PC-3 (cell line): Measurements from ENCODE around the gene GALNT4. TPM values are rescaled to one million over a fixed set of nuclear protein-coding genes. Genes with fewer than 3 reads are reported as not detected.

Source experiments
- ATAC-seq: fragments of 200-7000 bp; cut with Tn5 transposase; 2 replicates; pipeline ENCODE4 v1.9.1; 2020; ENCODE audit warnings: mild to moderate bottlenecking, moderate library complexity
- BruUV-seq: library from RNA; stranded (reverse); fragments of 400-500 nt; replicated peaks from 2 replicates; lab custom pipeline; 2021; lab: Mats Ljungman, UMichigan
- CTCF ChIA-PET: fragments of 300-600 bp; sonication (Branson Sonifier 250); formaldehyde crosslinking; loops from one replicate; lab custom pipeline; 2022; ENCODE audit warnings: antibody characterized with exemption; lab: Charles Lee
- POLR2A ChIA-PET: fragments of 300-600 bp; sonication (Branson Sonifier 250); formaldehyde crosslinking; loops from one replicate; lab custom pipeline; 2022; ENCODE audit warnings: antibody characterized with exemption; ENCODE audit not compliant: unreplicated experiment; lab: Charles Lee
- DNase-seq: peaks from one replicate; pipeline ENCODE4 v3.0.0-alpha.2; 2015
- H2AFZ ChIP-seq: fragments of 300-600 bp; sonication (generic); 2 replicates; pipeline ENCODE4 v1.6.0; 2016; ENCODE audit warnings: antibody characterized with exemption, low read length
- H3F3A ChIP-seq: fragments of 300-600 bp; sonication (generic); one replicate; pipeline ENCODE4 v1.6.0; 2017; ENCODE audit warnings: antibody characterized with exemption, low read length, control low read depth, mild to moderate bottlenecking; ENCODE audit not compliant: unreplicated experiment
- H3K27ac ChIP-seq: fragments of 300-600 bp; sonication (generic); 2 replicates; pipeline ENCODE4 v1.5.1; 2016; ENCODE audit warnings: mild to moderate bottlenecking, low read length
- H3K27me3 ChIP-seq: fragments of 300-600 bp; sonication (generic); 2 replicates; pipeline ENCODE4 v1.6.1; 2016; ENCODE audit warnings: low read length, mixed read lengths
- H3K36me3 ChIP-seq: fragments of 300-600 bp; sonication (generic); 2 replicates; pipeline ENCODE4 v1.6.1; 2016; ENCODE audit warnings: low read depth, mixed run types, low read length, mixed read lengths
- H3K4me1 ChIP-seq: fragments of 300-600 bp; sonication (generic); 2 replicates; pipeline ENCODE4 v1.5.1; 2016; ENCODE audit warnings: low read length; ENCODE audit not compliant: insufficient read depth
- H3K4me2 ChIP-seq: fragments of 300-600 bp; sonication (generic); 2 replicates; pipeline ENCODE4 v1.6.0; 2016; ENCODE audit warnings: low read length
- H3K4me3 ChIP-seq: fragments of 300-600 bp; sonication (generic); 2 replicates; pipeline ENCODE4 v1.5.1; 2016; ENCODE audit warnings: mild to moderate bottlenecking, low read length, mixed read lengths
- H3K79me2 ChIP-seq: fragments of 300-600 bp; sonication (generic); 2 replicates; pipeline ENCODE4 v1.6.1; 2017; ENCODE audit warnings: low read length, mixed read lengths
- H3K9ac ChIP-seq: fragments of 300-600 bp; sonication (generic); 2 replicates; pipeline ENCODE4 v1.6.0; 2016; ENCODE audit warnings: mild to moderate bottlenecking, low read length
- H3K9me2 ChIP-seq: fragments of 300-600 bp; sonication (generic); replicated peaks from 2 replicates; pipeline ENCODE4 v1.6.1; 2016; ENCODE audit warnings: mixed run types, low read length, mixed read lengths
- H3K9me3 ChIP-seq: fragments of 300-600 bp; sonication (generic); 2 replicates; pipeline ENCODE4 v1.6.1; 2016; ENCODE audit warnings: low read length, mixed read lengths
- H4K20me1 ChIP-seq: fragments of 300-600 bp; sonication (generic); 2 replicates; pipeline ENCODE4 v1.6.1; 2016; ENCODE audit warnings: low read length, mixed read lengths
- CTCF ChIP-seq: fragments of 300-600 bp; sonication (generic); conservative IDR thresholded peaks from 2 replicates; pipeline ENCODE4 v1.5.1; 2017; ENCODE audit warnings: antibody characterized with exemption, low read depth, mild to moderate bottlenecking, low read length
- EZH2 ChIP-seq: fragments of 300-600 bp; sonication (generic); IDR thresholded peaks from one replicate; pipeline ENCODE4 v1.6.1; 2017; ENCODE audit warnings: antibody characterized with exemption, mild to moderate bottlenecking, low read length; ENCODE audit not compliant: unreplicated experiment
- EZH2phosphoT487 ChIP-seq: fragments of 300-600 bp; sonication (generic); IDR thresholded peaks from 2 replicates; pipeline ENCODE4 v1.6.1; 2018; ENCODE audit warnings: mild to moderate bottlenecking, antibody characterized with exemption, low read length, borderline replicate concordance
- intact Hi-C: fragments of 100-400 bp; cut with micrococcal nuclease; formaldehyde crosslinking; loops from 2 replicates; pipeline ENCODE4 v1.9.0; 2023
- total RNA-seq: library from RNA; depleted of rRNA; stranded (reverse); fragments of >200 nt; gene quantifications from 2 replicates; pipeline ENCODE4 v1.2.3, GENCODE V29; 2014

Gene GALNT4
- total RNA-seq, 1 experiment from 2014 or later, result 8.1 TPM

DNA sequence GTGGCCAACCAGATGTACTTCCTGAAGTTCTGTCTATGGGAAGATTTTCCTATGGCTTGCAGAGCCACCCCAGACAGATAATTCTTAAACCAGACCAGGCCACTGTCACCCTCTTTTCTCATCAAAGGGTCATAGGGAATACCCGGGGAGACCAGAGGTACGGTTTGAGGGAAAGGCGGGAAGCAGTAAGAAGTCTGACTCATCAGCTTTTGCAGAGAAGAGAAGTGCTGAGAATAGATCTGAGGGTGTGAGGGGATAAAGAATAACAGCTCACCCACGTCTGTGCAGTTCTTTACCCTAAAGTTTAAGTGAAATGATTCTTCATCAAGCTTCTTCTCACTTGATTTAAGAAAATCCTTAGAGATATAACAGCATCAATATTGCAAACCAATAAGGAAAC, 22.5 kb upstream of the GALNT4 start:
- H3K9me3 ChIP-seq, result no peaks in the 10 kb centered on the region
- no peaks in the 10 kb centered on the region for H3K36me3 ChIP-seq
- H3K4me2 ChIP-seq, result no peak overlapping the region
- BruUV-seq, result no TSS peak
- no peaks in the 10 kb centered on the region for H3K79me2 ChIP-seq
- no peaks in the 10 kb centered on the region for H3F3A ChIP-seq
- ChIA-PET CTCF (no interaction called here), POLR2A (no interaction called here)
- no peaks in the 10 kb centered on the region for H4K20me1 ChIP-seq
- ATAC-seq (no peak), DNase-seq (no peak)
- intact Hi-C loops, result no loop called here
- H3K4me1 ChIP-seq, result peaks cover 6% of the 10 kb centered on the region
- no peaks in the 10 kb centered on the region for H3K9me2 ChIP-seq
- no peak for TF ChIP-seq EZH2phosphoT487
- TF ChIP-seq CTCF, result no peak
- no peak for TF ChIP-seq EZH2
- H2AFZ ChIP-seq, result no peak overlapping the region
- H3K27me3 ChIP-seq, result no peaks in the 10 kb centered on the region
- H3K4me3 ChIP-seq, result no peak overlapping the region
- H3K27ac ChIP-seq, result no peak overlapping the region
- no peak overlapping the region for H3K9ac ChIP-seq

DNA sequence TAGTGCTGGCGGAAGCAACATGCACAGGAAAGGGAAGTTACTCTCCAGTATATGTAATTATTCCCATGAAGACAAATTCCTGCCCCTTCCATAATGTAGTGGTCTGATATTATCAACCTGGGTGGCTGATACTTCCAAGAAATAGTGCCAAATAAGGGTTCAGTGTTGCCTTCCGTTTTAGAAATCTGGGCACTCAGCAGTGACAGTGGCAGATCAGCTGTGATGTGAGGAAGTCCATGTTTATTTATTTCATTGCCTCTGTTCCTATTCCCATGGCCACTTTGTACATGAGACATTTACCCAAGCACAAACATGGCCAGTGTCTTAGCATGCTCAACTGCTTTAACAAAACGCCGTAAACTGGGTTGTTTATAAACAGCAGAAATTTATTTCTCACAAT, 21.6 kb upstream of the GALNT4 start:
- no peak overlapping the region for H3K9ac ChIP-seq
- no peaks in the 10 kb centered on the region for H4K20me1 ChIP-seq
- H2AFZ ChIP-seq, result no peak overlapping the region
- H3F3A ChIP-seq, result no peaks in the 10 kb centered on the region
- H3K9me3 ChIP-seq, result no peaks in the 10 kb centered on the region
- ChIA-PET POLR2A (no interaction called here), CTCF (no interaction called here)
- H3K79me2 ChIP-seq, result no peaks in the 10 kb centered on the region
- DNase-seq (no peak), ATAC-seq (no peak)
- H3K27ac ChIP-seq, result no peak overlapping the region
- no peak overlapping the region for H3K4me3 ChIP-seq
- no peaks in the 10 kb centered on the region for H3K27me3 ChIP-seq
- intact Hi-C loops, result no loop called here
- H3K9me2 ChIP-seq, result no peaks in the 10 kb centered on the region
- H3K4me2 ChIP-seq, result no peak overlapping the region
- H3K4me1 ChIP-seq, result peaks cover 6% of the 10 kb centered on the region
- BruUV-seq, result no TSS peak
- TF ChIP-seq CTCF (no peak), EZH2 (no peak), EZH2phosphoT487 (no peak)
- no peaks in the 10 kb centered on the region for H3K36me3 ChIP-seq

- ATAC-seq, result no peak
- POLR2A ChIA-PET, result interaction anchor here (0.5 kb wide), 1 partner anchor 155 kb away, joined by 5 read pairs; no protein-coding TSS in a partner anchor
- H3K36me3 ChIP-seq, result no peaks in the 10 kb centered on the region
- intact Hi-C loops, result loop anchor here (5.0 kb wide), 4 partner anchors 708 to 1398 kb away; no protein-coding TSS in a partner anchor
- H3K4me3 ChIP-seq, result no peak overlapping the region
- H3K9me2 ChIP-seq, result no peaks in the 10 kb centered on the region
- H4K20me1 ChIP-seq, result no peaks in the 10 kb centered on the region
- H2AFZ ChIP-seq, result no peak overlapping the region
- TF ChIP-seq EZH2phosphoT487 (no peak), EZH2 (no peak), CTCF (no peak)
- CTCF ChIA-PET, result no interaction called here
- no peak overlapping the region for H3K9ac ChIP-seq
- no peak overlapping the region for H3K4me2 ChIP-seq
- H3K27me3 ChIP-seq, result no peaks in the 10 kb centered on the region
- BruUV-seq, result no TSS peak
- H3K9me3 ChIP-seq, result no peaks in the 10 kb centered on the region
- H3K27ac ChIP-seq, result no peak overlapping the region
- H3K79me2 ChIP-seq, result no peaks in the 10 kb centered on the region
- peaks cover 6% of the 10 kb centered on the region for H3K4me1 ChIP-seq
- DNase-seq, result no peak
- H3F3A ChIP-seq, result no peaks in the 10 kb centered on the region
Observed at GRCh38 chr12:89544681-89545184, 20.1 kb upstream of the GALNT4 start.
